ENCODE measurements around the gene IMMP2L. TPM values are rescaled to one million over a fixed set of nuclear protein-coding genes. Genes with fewer than 3 reads are reported as not detected.

The IMMP2L gene
- total RNA-seq, 1 donor from 2014 or later = 21.5 TPM

DNA sequence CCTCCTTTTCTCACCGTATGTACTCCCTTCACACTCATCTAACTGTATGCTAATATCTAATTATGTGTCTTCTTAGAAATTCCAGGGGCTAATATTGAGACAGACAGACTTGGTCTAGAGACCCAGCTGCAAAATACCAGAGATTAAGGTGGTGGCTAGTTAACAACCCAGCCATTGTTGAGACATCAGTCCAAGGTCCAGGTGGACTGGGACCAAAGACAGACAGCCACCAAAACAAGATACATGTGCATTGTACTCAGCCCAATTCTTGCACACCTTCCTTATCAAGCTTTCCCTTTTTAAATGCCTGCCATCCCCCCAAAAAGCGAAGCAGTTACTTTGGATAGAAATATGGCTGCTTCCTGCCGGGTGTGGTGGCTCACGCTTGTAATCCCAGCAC lies 514.7 kb downstream of the IMMP2L start:
- no peak overlapping the region for H3K27ac Mint-ChIP-seq
- H3K9me3 Mint-ChIP-seq = peaks cover 5% of the 10 kb centered on the region
- Histone ChIP-seq H3K27ac (no peak overlapping the region), H3K9me3 (ENCODE audit: low read depth) (no peaks in the 10 kb centered on the region), H3K4me1 (peaks cover 3% of the 10 kb centered on the region), H3K27me3 (no peaks in the 10 kb centered on the region), H4K20me1 (ENCODE audit: low read depth) (no peaks in the 10 kb centered on the region), H3K36me3 (no peaks in the 10 kb centered on the region), H3K4me3 (no peak overlapping the region), H3K79me2 (ENCODE audit: low read depth) (no peaks in the 10 kb centered on the region), H3K9ac (no peak overlapping the region), H3F3A (ENCODE audit: low read depth) (no peaks in the 10 kb centered on the region), H2AFZ (replicated peaks) (no peak overlapping the region), H3K4me2 (no peak overlapping the region)
- H3K27me3 Mint-ChIP-seq (ENCODE audit: insufficient read depth, low read depth) = no peaks in the 10 kb centered on the region
- no peak overlapping the region for H3K4me3 Mint-ChIP-seq
- no peaks in the 10 kb centered on the region for H3K36me3 Mint-ChIP-seq
- TF ChIP-seq, protein P1, sequence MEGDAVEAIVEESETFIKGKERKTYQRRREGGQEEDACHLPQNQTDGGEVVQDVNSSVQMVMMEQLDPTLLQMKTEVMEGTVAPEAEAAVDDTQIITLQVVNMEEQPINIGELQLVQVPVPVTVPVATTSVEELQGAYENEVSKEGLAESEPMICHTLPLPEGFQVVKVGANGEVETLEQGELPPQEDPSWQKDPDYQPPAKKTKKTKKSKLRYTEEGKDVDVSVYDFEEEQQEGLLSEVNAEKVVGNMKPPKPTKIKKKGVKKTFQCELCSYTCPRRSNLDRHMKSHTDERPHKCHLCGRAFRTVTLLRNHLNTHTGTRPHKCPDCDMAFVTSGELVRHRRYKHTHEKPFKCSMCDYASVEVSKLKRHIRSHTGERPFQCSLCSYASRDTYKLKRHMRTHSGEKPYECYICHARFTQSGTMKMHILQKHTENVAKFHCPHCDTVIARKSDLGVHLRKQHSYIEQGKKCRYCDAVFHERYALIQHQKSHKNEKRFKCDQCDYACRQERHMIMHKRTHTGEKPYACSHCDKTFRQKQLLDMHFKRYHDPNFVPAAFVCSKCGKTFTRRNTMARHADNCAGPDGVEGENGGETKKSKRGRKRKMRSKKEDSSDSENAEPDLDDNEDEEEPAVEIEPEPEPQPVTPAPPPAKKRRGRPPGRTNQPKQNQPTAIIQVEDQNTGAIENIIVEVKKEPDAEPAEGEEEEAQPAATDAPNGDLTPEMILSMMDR (IDR thresholded peaks at IDR 0.05) = no peak
- TF ChIP-seq EZH2 (IDR thresholded peaks at IDR 0.05) = no peak
- no peak for TF ChIP-seq EZH2phosphoT487 (IDR thresholded peaks at IDR 0.05)
- peaks cover 20% of the 10 kb centered on the region for H3K4me1 Mint-ChIP-seq
- DNase-seq (ENCODE audit: low spot score) = no peak

DNA sequence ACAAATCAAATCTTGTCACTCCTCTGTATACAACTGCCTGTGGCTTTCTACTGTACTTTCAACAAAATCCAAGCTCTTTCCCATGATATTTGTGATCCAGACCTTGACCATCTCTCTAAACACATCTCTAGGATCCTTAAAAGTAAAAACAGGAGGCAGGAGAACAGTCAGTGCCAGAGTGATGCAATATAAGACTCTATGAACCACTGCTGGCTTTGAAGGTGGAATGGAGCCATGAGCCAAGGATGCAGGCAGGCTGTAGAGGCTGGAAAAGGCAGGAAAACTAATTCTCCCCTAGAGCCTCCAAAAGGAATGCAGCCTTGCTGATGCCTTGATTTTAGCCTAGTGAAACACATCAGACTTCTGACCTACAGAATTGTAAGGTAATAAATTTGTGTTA lies 516.8 kb downstream of the IMMP2L start:
- H3K36me3 ChIP-seq = no peaks in the 10 kb centered on the region
- Mint-ChIP-seq H3K27me3 (ENCODE audit: insufficient read depth, low read depth) (no peaks in the 10 kb centered on the region), H3K36me3 (no peaks in the 10 kb centered on the region), H3K4me1 (peaks cover 13% of the 10 kb centered on the region), H3K9me3 (peaks cover 5% of the 10 kb centered on the region), H3K4me3 (no peak overlapping the region), H3K27ac (no peak overlapping the region)
- H3K79me2 ChIP-seq (ENCODE audit: low read depth) = no peaks in the 10 kb centered on the region
- peak; percentile 10 for DNase-seq (ENCODE audit: low spot score)
- no peak overlapping the region for H3K9ac ChIP-seq
- no peak overlapping the region for H3K4me3 ChIP-seq
- H3K9me3 ChIP-seq (ENCODE audit: low read depth) = no peaks in the 10 kb centered on the region
- H3F3A ChIP-seq (ENCODE audit: low read depth) = no peaks in the 10 kb centered on the region
- no peaks in the 10 kb centered on the region for H4K20me1 ChIP-seq (ENCODE audit: low read depth)
- H3K4me1 ChIP-seq = peaks cover under 1% of the 10 kb centered on the region
- no peak overlapping the region for H3K27ac ChIP-seq
- H3K4me2 ChIP-seq = no peak overlapping the region
- no peaks in the 10 kb centered on the region for H3K27me3 ChIP-seq
- H2AFZ ChIP-seq (replicated peaks) = no peak overlapping the region
- TF ChIP-seq EZH2 (IDR thresholded peaks at IDR 0.05) = no peak
- TF ChIP-seq EZH2phosphoT487 (IDR thresholded peaks at IDR 0.05) = no peak
- TF ChIP-seq, protein P1 (IDR thresholded peaks at IDR 0.05) = no peak

DNA sequence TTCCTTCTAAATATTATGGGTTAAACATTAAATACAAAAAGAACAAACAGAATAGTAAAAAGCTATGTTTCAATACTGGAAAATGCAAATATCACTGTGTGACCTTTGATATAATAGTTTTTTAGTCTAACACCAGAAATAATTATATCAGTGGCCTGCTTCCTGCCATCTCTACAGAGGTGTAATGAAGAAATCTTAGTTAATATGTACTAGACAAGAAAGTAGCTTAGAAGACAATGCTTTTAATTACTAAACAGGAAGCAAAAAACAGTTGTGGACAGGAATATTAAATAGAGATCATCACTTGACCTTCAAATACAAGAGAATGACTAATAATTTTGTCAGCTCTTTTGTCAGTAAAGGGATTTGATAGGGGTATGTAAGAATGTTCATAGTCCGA lies 518.7 kb downstream of the IMMP2L start:
- no peaks in the 10 kb centered on the region for H3K4me1 ChIP-seq
- H3K9ac ChIP-seq = no peak overlapping the region
- H2AFZ ChIP-seq (replicated peaks) = no peak overlapping the region
- no peak overlapping the region for H3K4me3 Mint-ChIP-seq
- H3K27me3 Mint-ChIP-seq (ENCODE audit: insufficient read depth, low read depth) = peaks cover 2% of the 10 kb centered on the region
- DNase-seq (ENCODE audit: low spot score) = no peak
- H4K20me1 ChIP-seq (ENCODE audit: low read depth) = no peaks in the 10 kb centered on the region
- H3K4me2 ChIP-seq = no peak overlapping the region
- peaks cover 4% of the 10 kb centered on the region for H3K4me1 Mint-ChIP-seq
- no peak overlapping the region for H3K27ac Mint-ChIP-seq
- H3K36me3 Mint-ChIP-seq = no peaks in the 10 kb centered on the region
- no peak overlapping the region for H3K4me3 ChIP-seq
- peaks cover 5% of the 10 kb centered on the region for H3K9me3 Mint-ChIP-seq
- no peak overlapping the region for H3K27ac ChIP-seq
- H3K27me3 ChIP-seq = no peaks in the 10 kb centered on the region
- TF ChIP-seq EZH2 (IDR thresholded peaks at IDR 0.05) (no peak), EZH2phosphoT487 (IDR thresholded peaks at IDR 0.05) (no peak)
- TF ChIP-seq, protein P1 (IDR thresholded peaks at IDR 0.05) = no peak
- no peaks in the 10 kb centered on the region for H3K9me3 ChIP-seq (ENCODE audit: low read depth)
- no peaks in the 10 kb centered on the region for H3K79me2 ChIP-seq (ENCODE audit: low read depth)
- no peaks in the 10 kb centered on the region for H3F3A ChIP-seq (ENCODE audit: low read depth)
- H3K36me3 ChIP-seq = no peaks in the 10 kb centered on the region
